ENCODE data around the gene SPATA18.
"Not testable (repeated sequence)": the region's sequence is repeated elsewhere in the genome, so short reads cannot be mapped to it uniquely, and the experiment has no call there.

SPATA18 gene

GRCh38 chr4:52069571-52069970 lies 18.5 kb downstream of the SPATA18 start:
- DNase-seq (ENCODE audit: low read depth), result no peak
- TF ChIP-seq CTCF (IDR thresholded peaks at IDR 0.05; ENCODE audit: insufficient read depth, low read depth, low read length, missing control alignments), result no peak
- H3K4me3 ChIP-seq (ENCODE audit: low read depth, low read length), result no peak overlapping the region

GRCh38 chr4:52071791-52072546 lies 20.9 kb downstream of the SPATA18 start:
- no peak for DNase-seq (ENCODE audit: low read depth)
- TF ChIP-seq CTCF (IDR thresholded peaks at IDR 0.05; ENCODE audit: insufficient read depth, low read depth, low read length, missing control alignments), result no peak
- H3K4me3 ChIP-seq (ENCODE audit: low read depth, low read length), result no peak overlapping the region

GRCh38 chr4:52076731-52077130 lies 25.6 kb downstream of the SPATA18 start:
- no peak overlapping the region for H3K4me3 ChIP-seq (ENCODE audit: low read depth, low read length)
- no peak for TF ChIP-seq CTCF (IDR thresholded peaks at IDR 0.05; ENCODE audit: insufficient read depth, low read depth, low read length, missing control alignments)
- no peak for DNase-seq (ENCODE audit: low read depth)

GRCh38 chr4:52079659-52080058 lies 28.6 kb downstream of the SPATA18 start:
- no peak for TF ChIP-seq CTCF (IDR thresholded peaks at IDR 0.05; ENCODE audit: insufficient read depth, low read depth, low read length, missing control alignments)
- H3K4me3 ChIP-seq (ENCODE audit: low read depth, low read length), result no peak overlapping the region
- no peak for DNase-seq (ENCODE audit: low read depth)

GRCh38 chr4:52081216-52081615 lies 30.1 kb downstream of the SPATA18 start:
- no peak for DNase-seq (ENCODE audit: low read depth)
- no peak for TF ChIP-seq CTCF (IDR thresholded peaks at IDR 0.05; ENCODE audit: insufficient read depth, low read depth, low read length, missing control alignments)
- H3K4me3 ChIP-seq (ENCODE audit: low read depth, low read length), result no peak overlapping the region

GRCh38 chr4:52086425-52086824 lies 35.3 kb downstream of the SPATA18 start:
- not testable (repeated sequence) for DNase-seq (ENCODE audit: low read depth); H3K4me3 ChIP-seq (ENCODE audit: low read depth, low read length)

GRCh38 chr4:52091801-52092200 lies 40.7 kb downstream of the SPATA18 start:
- DNase-seq (ENCODE audit: low read depth), result no peak
- no peak overlapping the region for H3K4me3 ChIP-seq (ENCODE audit: low read depth, low read length)
- no peak for TF ChIP-seq CTCF (IDR thresholded peaks at IDR 0.05; ENCODE audit: insufficient read depth, low read depth, low read length, missing control alignments)

Data from GM12865 (cell line).